CD8-positive, alpha-beta memory T cell (primary cell): ENCODE measurements around the gene TTYH1. TPM values are rescaled to one million over a fixed set of nuclear protein-coding genes. Genes with fewer than 3 reads are reported as not detected.
A peak's percentile ranks its signal among the peaks of the same experiment; 100 is the strongest.

ENCODE experiments used
- CTCF ChIA-PET: fragments of 350-600 bp; sonication (Branson Sonifier 250); formaldehyde crosslinking; loops from one replicate; lab custom pipeline; 2021; ENCODE audit warnings: antibody characterized with exemption; lab: Charles Lee
- POLR2A ChIA-PET: fragments of 350-600 bp; sonication (Branson Sonifier 250); formaldehyde crosslinking; loops from one replicate; lab custom pipeline; 2021; ENCODE audit warnings: antibody characterized with exemption; lab: Charles Lee
- DNase-seq, 5 donors: peaks; one replicate each; pipeline versions ENCODE4 v3.0.0 to v3.0.0-alpha.2; 2020 to 2022; ENCODE audit warnings: mixed read lengths in 1 of 5
- H3K27ac ChIP-seq: one replicate; pipeline ENCODE4 v1.7.0; 2013; ENCODE audit warnings: low read depth, mild to moderate bottlenecking, low read length, moderate library complexity
- H3K27me3 ChIP-seq: 2 replicates; pipeline ENCODE4 v1.7.0; 2013; ENCODE audit warnings: low read length, mild to moderate bottlenecking; ENCODE audit not compliant: insufficient read depth, poor library complexity, severe bottlenecking
- H3K36me3 ChIP-seq: 2 replicates; pipeline ENCODE4 v1.7.0; 2013; ENCODE audit warnings: mild to moderate bottlenecking, low read length, moderate library complexity; ENCODE audit not compliant: insufficient read depth
- H3K4me1 ChIP-seq: 2 replicates; pipeline ENCODE4 v1.7.0; 2013; ENCODE audit warnings: mild to moderate bottlenecking, low read length, moderate library complexity; ENCODE audit not compliant: insufficient read depth
- H3K4me3 ChIP-seq: 2 replicates; pipeline ENCODE4 v1.7.0; 2013; ENCODE audit warnings: mild to moderate bottlenecking, low read length
- H3K9me3 ChIP-seq: 2 replicates; pipeline ENCODE4 v1.7.0; 2013; ENCODE audit warnings: mild to moderate bottlenecking, low read length
- H3K27ac Mint-ChIP-seq, 8 donors: one replicate each; pipeline ENCODE4 v1.8.0; 2020 to 2021; ENCODE audit warnings: mixed read lengths in 8 of 8, mild to moderate bottlenecking in 6 of 8, inconsistent platforms in 3 of 8, moderate library complexity in 3 of 8
- H3K27me3 Mint-ChIP-seq, 2 donors: one replicate each; pipeline ENCODE4 v1.8.0; 2020 to 2021; ENCODE audit warnings: mixed read lengths in 2 of 2, mild to moderate bottlenecking in 1 of 2, moderate library complexity in 1 of 2
- H3K36me3 Mint-ChIP-seq, 3 donors: one replicate each; pipeline ENCODE4 v1.8.0; 2020 to 2021; ENCODE audit warnings: mixed read lengths in 3 of 3, inconsistent platforms in 1 of 3, mild to moderate bottlenecking in 1 of 3
- H3K4me1 Mint-ChIP-seq, 3 donors: one replicate each; pipeline ENCODE4 v1.8.0; 2020 to 2021; ENCODE audit warnings: mixed read lengths in 3 of 3, inconsistent platforms in 1 of 3, mild to moderate bottlenecking in 1 of 3
- H3K4me3 Mint-ChIP-seq, 7 donors: one replicate each; pipeline ENCODE4 v1.8.0; 2020 to 2021; ENCODE audit warnings: mixed read lengths in 7 of 7, mild to moderate bottlenecking in 6 of 7, moderate library complexity in 4 of 7, inconsistent platforms in 2 of 7
- H3K9me3 Mint-ChIP-seq, 5 donors: one replicate each; pipeline ENCODE4 v1.8.0; 2020 to 2022; ENCODE audit warnings: mixed read lengths in 5 of 5, mild to moderate bottlenecking in 3 of 5, moderate library complexity in 2 of 5, inconsistent platforms in 1 of 5
- polyA plus RNA-seq: library from polyadenylated mRNA; unstranded; fragments of 300-500 nt; fragmentation: Illumina TruSeq; gene quantifications from one replicate; pipeline ENCODE4 v1.2.3, GENCODE V29; 2021
- total RNA-seq, 2 experiments: library from RNA; stranded (reverse); gene quantifications; one replicate each; pipeline ENCODE4 v1.2.3, GENCODE V29; 2021

TTYH1 gene
- total and polyA plus RNA-seq, 3 experiments from 2014 or later, result 0.66 TPM; not detected in 2

DNA sequence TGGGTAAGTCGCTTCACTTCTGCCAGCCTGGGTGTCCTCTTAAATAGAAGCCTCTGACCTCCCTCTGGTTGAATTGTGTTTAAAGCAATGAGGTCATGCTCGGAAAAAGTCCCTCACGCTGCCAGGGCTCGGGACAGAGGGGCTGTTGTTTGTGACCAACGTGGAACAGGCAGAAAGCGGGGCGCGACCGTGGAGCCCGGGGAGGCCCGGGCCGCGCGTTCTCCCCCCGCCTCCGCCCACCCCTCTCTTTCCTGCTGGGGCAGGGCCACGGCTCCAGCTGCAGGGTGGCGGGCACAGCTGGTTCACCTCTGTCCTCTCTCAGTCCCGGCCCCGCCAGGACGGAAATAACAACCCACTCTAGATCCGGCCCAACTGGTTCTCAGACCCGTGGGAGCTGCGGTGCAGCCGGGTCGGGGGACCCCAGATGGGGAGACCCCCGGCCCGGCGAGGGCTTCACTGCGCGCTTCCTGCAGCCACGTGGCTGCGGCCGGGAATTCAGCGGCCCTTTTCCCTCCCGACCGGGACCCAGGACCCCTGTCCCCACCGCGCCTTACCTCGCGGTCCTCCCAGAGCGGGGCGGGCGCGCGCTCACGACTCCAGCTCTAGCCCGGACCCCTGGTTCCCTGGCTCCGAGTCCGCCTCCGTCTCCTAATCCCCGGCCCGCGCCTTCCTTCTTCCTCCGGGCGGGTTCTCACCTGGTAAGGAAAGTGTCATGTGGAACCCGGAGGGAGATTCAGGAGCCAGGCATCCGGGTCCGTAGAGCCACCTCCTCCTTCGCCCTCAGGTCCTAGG lies 55.9 kb downstream of the TTYH1 start:
- no peaks in the 10 kb centered on the region for H3K36me3 Mint-ChIP-seq
- peaks cover 6% of the 10 kb centered on the region for H3K4me1 ChIP-seq
- no peak overlapping the region for H3K27ac ChIP-seq
- H3K4me1 Mint-ChIP-seq, result peaks cover 6 to 13% (median 11%) of the 10 kb centered on the region in 3 donors
- DNase-seq, result peak in 1 of 5 donors; percentile 42
- peaks cover 20 to 37% of the 10 kb centered on the region in 2 donors for H3K27me3 Mint-ChIP-seq
- no peaks in the 10 kb centered on the region for H3K9me3 Mint-ChIP-seq
- H3K4me3 ChIP-seq, result no peak overlapping the region
- CTCF ChIA-PET, result interaction anchor here (1.6 kb wide), 1 partner anchor 10 kb away, joined by 6 read pairs; no protein-coding TSS in a partner anchor
- no peaks in the 10 kb centered on the region for H3K36me3 ChIP-seq
- POLR2A ChIA-PET, result no interaction called here
- H3K4me3 Mint-ChIP-seq, result no peak overlapping the region
- peaks cover 9% of the 10 kb centered on the region for H3K27me3 ChIP-seq
- no peaks in the 10 kb centered on the region for H3K9me3 ChIP-seq
- H3K27ac Mint-ChIP-seq, result no peak overlapping the region

DNA sequence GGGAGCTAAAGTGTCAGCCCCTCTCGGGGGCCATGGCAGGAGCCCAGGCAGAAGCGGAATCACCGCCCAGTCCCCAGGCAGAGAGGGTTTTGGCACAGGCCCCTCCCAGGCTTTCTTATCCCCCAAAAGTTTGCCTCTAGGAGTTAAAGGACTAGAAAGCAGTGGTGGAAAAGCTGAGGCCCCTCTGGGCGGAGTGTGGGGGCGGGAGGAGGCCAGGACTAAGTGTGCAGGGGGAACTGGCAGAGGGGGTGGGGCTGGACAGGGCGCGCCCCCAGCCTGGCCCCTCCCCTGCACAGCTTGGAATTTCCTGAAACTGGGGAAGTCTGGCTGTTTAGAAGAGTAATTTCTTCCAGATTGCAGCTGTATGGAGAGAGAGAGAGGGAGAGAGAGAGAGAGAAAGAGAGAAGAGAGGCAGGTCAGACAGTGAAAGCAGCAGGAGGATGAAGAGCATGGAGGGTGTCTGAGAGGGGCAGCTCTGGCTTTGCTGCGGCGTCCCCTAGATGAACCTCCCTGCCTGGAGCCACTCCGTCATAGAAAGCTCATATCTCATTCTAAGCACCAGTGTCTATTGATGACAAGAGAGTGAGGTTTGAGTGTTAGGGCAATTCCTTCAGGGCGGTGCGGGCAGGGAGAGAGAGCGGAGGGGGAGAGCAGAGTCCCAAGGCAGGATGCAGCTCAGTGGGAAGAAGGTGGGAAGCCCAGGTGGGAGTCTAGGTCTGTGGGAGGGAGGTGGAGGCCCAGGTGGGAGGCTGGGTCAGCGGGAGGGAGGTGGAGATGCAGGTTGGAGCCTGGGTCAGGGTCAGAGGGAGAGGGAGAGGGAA lies 58.0 kb downstream of the TTYH1 start, which contains the start of gene CDC42EP5:
CDC42EP5 (minus strand) TSS at position 226 of the 821 bp plus-strand sequence. CDS start 7,749 bp downstream, outside the sequence.
- Mint-ChIP-seq H3K9me3 (no peaks in the 10 kb centered on the region), H3K27me3 (peaks cover 20 to 49% of the 10 kb centered on the region in 2 donors), H3K27ac (peak within 1 kb of the TSS in 1 of 8 donors; percentile 34), H3K4me1 (peaks cover 6 to 10% (median 7%) of the 10 kb centered on the region in 3 donors), H3K36me3 (no peaks in the 10 kb centered on the region), H3K4me3 (no peak within 1 kb of the TSS)
- CTCF ChIA-PET, result interaction anchor here (0.6 to 0.8 kb wide), 4 partner anchors 11 to 557 kb away, joined by 3 read pairs; no protein-coding TSS in a partner anchor
- Histone ChIP-seq H3K27me3 (peaks cover 9% of the 10 kb centered on the region), H3K4me3 (no peak within 1 kb of the TSS), H3K9me3 (no peaks in the 10 kb centered on the region), H3K27ac (no peak within 1 kb of the TSS), H3K36me3 (no peaks in the 10 kb centered on the region), H3K4me1 (peaks cover 6% of the 10 kb centered on the region)
- DNase-seq, result no peak
- POLR2A ChIA-PET, result no interaction called here

DNA sequence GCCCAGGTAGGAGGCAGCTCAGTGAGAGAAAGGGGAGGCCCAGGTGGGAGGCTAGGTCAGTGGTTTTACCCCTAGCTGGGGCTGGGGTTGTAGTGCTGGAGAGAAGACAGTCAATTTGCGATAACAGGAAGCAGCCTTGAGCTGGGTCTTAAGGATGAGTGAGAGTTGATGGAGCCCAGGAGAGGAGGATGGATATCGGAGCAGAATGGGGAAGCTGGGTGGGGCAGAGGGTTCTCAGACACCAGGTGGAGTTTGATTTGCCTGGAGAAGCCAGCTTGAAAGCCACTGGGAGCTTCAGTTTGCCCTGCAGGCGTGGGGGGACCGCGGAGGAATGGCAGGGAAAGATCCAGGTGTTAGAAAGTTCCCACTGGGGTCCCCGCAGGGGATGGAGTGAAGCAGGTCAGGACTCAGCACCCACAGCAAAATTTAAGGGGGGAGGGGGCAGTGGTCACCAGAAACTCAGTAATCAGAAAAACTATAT lies 58.7 kb downstream of the TTYH1 start:
- H3K4me3 ChIP-seq, result no peak overlapping the region
- POLR2A ChIA-PET, result no interaction called here

DNA sequence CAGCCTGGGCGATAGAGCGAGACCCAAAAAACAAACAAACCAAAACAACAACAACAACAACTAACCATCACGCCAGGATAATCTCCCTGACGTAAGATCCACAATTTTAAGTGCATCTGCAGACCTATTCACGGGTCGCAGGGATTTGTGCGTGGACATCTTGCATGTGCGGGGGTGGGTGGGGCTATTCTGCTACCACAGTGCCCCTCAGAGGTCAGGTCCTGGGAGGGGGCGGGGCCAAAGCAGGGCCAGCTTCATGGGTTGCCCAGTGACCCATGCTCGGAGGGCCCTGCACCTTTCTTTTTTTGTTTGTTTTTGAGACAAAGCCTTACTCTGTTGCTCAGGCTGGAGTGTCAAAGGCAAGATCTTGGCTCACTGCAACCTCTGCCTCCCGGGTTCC lies 60.4 kb downstream of the TTYH1 start:
- Histone ChIP-seq H3K27ac (no peak overlapping the region), H3K4me1 (peaks cover 3% of the 10 kb centered on the region), H3K36me3 (no peaks in the 10 kb centered on the region), H3K9me3 (no peaks in the 10 kb centered on the region), H3K4me3 (no peak overlapping the region), H3K27me3 (peaks cover 3% of the 10 kb centered on the region)
- peaks cover 8 to 46% of the 10 kb centered on the region in 2 donors for H3K27me3 Mint-ChIP-seq
- DNase-seq, result no peak
- H3K4me1 Mint-ChIP-seq, result peaks cover 2 to 7% (median 3%) of the 10 kb centered on the region in 3 donors
- H3K4me3 Mint-ChIP-seq, result no peak overlapping the region
- ChIA-PET POLR2A (no interaction called here), CTCF (no interaction called here)
- no peak overlapping the region for H3K27ac Mint-ChIP-seq
- H3K9me3 Mint-ChIP-seq, result no peaks in the 10 kb centered on the region
- no peaks in the 10 kb centered on the region for H3K36me3 Mint-ChIP-seq

More for the DNA sequence above, 58.7 kb downstream of the TTYH1 start:
- no peaks in the 10 kb centered on the region for H3K36me3 ChIP-seq
- no peak overlapping the region for H3K27ac ChIP-seq
- no peaks in the 10 kb centered on the region for H3K9me3 ChIP-seq
- no peaks in the 10 kb centered on the region for H3K9me3 Mint-ChIP-seq
- peaks cover 6% of the 10 kb centered on the region for H3K4me1 ChIP-seq
- peaks cover 9% of the 10 kb centered on the region for H3K27me3 ChIP-seq
- peaks cover 14 to 55% of the 10 kb centered on the region in 2 donors for H3K27me3 Mint-ChIP-seq
- no peaks in the 10 kb centered on the region for H3K36me3 Mint-ChIP-seq
- H3K4me3 Mint-ChIP-seq, result no peak overlapping the region
- no peak for DNase-seq
- CTCF ChIA-PET, result interaction anchor here (0.8 kb wide), 2 partner anchors 30 to 35 kb away, joined by 3 read pairs; no protein-coding TSS in a partner anchor
- no peak overlapping the region for H3K27ac Mint-ChIP-seq
- peaks cover 6 to 13% (median 7%) of the 10 kb centered on the region in 3 donors for H3K4me1 Mint-ChIP-seq

DNA sequence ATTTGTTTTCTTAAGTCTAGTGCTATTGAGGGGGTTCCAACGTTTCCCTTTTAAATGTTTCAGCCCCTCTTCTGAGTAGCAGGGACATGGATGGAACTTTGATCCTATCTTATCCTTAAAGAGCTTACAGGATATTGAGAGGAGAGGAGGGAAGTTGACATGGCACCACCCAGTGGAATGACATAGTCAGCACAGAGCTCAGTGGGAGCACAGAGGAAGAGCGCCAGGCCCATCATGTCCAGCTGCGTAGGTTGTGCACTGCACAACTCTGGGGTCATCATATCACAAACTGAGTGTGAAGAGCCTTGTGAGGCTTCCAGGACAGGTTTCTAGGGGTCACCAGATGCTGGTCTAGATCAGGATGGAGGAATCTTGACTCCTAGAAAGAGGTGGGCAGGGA lies 62.4 kb downstream of the TTYH1 start:
- Histone ChIP-seq H3K4me3 (no peak overlapping the region), H3K27me3 (no peaks in the 10 kb centered on the region), H3K4me1 (peaks cover 6% of the 10 kb centered on the region), H3K9me3 (no peaks in the 10 kb centered on the region), H3K27ac (no peak overlapping the region), H3K36me3 (no peaks in the 10 kb centered on the region)
- CTCF ChIA-PET, result interaction anchor here (0.9 to 1.6 kb wide), 3 partner anchors 24 to 87 kb away, joined by 3 read pairs; no protein-coding TSS in a partner anchor
- POLR2A ChIA-PET, result no interaction called here
- no peak overlapping the region for H3K27ac Mint-ChIP-seq
- H3K36me3 Mint-ChIP-seq, result no peaks in the 10 kb centered on the region
- peaks cover 10 to 11% (median 11%) of the 10 kb centered on the region in 3 donors for H3K4me1 Mint-ChIP-seq
- no peak overlapping the region for H3K4me3 Mint-ChIP-seq
- no peak for DNase-seq
- H3K27me3 Mint-ChIP-seq, result peaks cover 11 to 50% of the 10 kb centered on the region in 2 donors
- H3K9me3 Mint-ChIP-seq, result no peaks in the 10 kb centered on the region

DNA sequence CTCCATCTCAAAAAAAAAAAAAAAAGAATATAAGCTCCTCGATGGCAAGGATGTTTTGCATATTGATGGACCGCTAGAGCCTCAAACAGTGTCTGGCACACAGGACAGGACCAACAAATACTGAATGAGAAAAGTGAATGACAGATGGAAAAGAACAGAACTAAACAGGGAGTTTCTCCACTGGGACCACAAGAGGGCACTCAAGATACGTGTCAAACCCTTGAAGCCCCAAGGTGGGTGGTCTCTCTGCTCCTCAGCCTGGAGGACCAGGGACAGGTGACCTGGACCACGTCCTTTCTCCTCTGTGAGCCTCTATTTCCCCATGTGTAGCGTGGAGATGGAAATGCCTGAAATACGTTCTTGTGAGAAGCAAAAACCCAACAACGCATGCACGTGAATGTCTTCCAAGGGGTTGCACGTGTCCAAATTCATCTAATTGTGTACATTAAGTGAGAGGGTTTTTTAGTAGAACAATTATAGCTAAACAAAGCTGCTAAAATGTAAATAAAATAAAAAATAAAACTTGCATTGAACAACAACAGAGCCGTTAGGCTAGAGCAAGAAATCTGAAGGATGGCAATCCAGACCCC lies 63.5 kb downstream of the TTYH1 start:
- Mint-ChIP-seq H3K36me3 (no peaks in the 10 kb centered on the region), H3K27ac (no peak overlapping the region), H3K4me1 (peaks cover 12 to 17% (median 13%) of the 10 kb centered on the region in 3 donors), H3K27me3 (peaks cover 9 to 42% of the 10 kb centered on the region in 2 donors), H3K9me3 (no peaks in the 10 kb centered on the region), H3K4me3 (no peak overlapping the region)
- no peak overlapping the region for H3K27ac ChIP-seq
- no peak for DNase-seq
- no peaks in the 10 kb centered on the region for H3K36me3 ChIP-seq
- no peak overlapping the region for H3K4me3 ChIP-seq
- no peaks in the 10 kb centered on the region for H3K27me3 ChIP-seq
- ChIA-PET CTCF (interaction anchor here (0.9 to 2.4 kb wide), 7 partner anchors 10 to 199 kb away, joined by 3 to 8 read pairs (median 3); partner anchors contain the start of gene LENG8), POLR2A (interaction anchor here (0.6 kb wide), 1 partner anchor 602 kb away, joined by 3 read pairs; no protein-coding TSS in a partner anchor)
- H3K4me1 ChIP-seq, result peaks cover 6% of the 10 kb centered on the region
- H3K9me3 ChIP-seq, result no peaks in the 10 kb centered on the region

DNA sequence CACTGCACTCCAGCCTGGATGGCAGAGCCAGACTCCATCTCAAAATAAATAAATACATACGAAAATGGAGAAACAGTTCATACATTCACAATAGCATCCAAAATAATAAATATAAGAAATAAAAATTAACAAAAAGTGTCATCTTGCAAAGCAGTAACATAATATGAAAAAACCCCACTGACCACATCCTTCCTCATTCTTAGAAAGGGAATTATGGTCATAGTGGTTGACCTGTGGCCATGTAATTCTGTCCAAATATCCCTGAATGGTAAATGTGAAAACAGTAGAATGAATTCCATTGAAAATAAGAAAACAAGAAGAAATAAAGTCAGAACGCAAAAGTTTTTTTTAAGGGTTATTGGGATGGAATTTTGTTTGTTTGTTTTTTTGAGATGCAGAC lies 64.8 kb downstream of the TTYH1 start:
- CTCF ChIA-PET, result interaction anchor here (1.4 to 2.4 kb wide), 3 partner anchors 17 to 195 kb away, joined by 4 to 8 read pairs (median 7); partner anchors contain the start of genes LENG8 and LENG9
- Histone ChIP-seq H3K4me3 (no peak overlapping the region), H3K27ac (no peak overlapping the region), H3K4me1 (peaks cover 6% of the 10 kb centered on the region), H3K27me3 (no peaks in the 10 kb centered on the region), H3K36me3 (no peaks in the 10 kb centered on the region), H3K9me3 (no peaks in the 10 kb centered on the region)
- Mint-ChIP-seq H3K9me3 (no peaks in the 10 kb centered on the region), H3K36me3 (no peaks in the 10 kb centered on the region), H3K4me3 (no peak overlapping the region), H3K27me3 (peaks cover 9 to 43% of the 10 kb centered on the region in 2 donors), H3K4me1 (peaks cover 10 to 17% (median 13%) of the 10 kb centered on the region in 3 donors), H3K27ac (no peak overlapping the region)
- DNase-seq, result no peak
- POLR2A ChIA-PET, result no interaction called here
